Calu3 (cell line): ENCODE results near the gene MBP. TPM values are rescaled to one million over a fixed set of nuclear protein-coding genes. Genes with fewer than 3 reads are reported as not detected.
A peak's percentile ranks its signal among the peaks of the same experiment; 100 is the strongest.

Experiments
- BruUV-seq: library from RNA; stranded (reverse); fragments of 400-500 nt; replicated peaks from 2 replicates; lab custom pipeline; 2021; lab: Mats Ljungman, UMichigan
- CTCF ChIA-PET: fragments of 300-600 bp; sonication (Branson Sonifier 250); formaldehyde crosslinking; loops from one replicate; lab custom pipeline; 2022; ENCODE audit warnings: antibody characterized with exemption; lab: Charles Lee
- DNase-seq: peaks from one replicate; pipeline ENCODE4 v3.0.0; 2022
- H3K27ac Mint-ChIP-seq: one replicate; pipeline ENCODE4 v1.8.0; 2022; ENCODE audit warnings: mixed read lengths; ENCODE audit not compliant: unreplicated experiment
- H3K27me3 Mint-ChIP-seq: one replicate; pipeline ENCODE4 v1.8.0; 2022; ENCODE audit warnings: mixed read lengths; ENCODE audit not compliant: unreplicated experiment
- H3K36me3 Mint-ChIP-seq: one replicate; pipeline ENCODE4 v1.8.0; 2022; ENCODE audit warnings: mild to moderate bottlenecking, moderate library complexity, mixed read lengths; ENCODE audit not compliant: insufficient read depth, unreplicated experiment
- H3K4me1 Mint-ChIP-seq: one replicate; pipeline ENCODE4 v1.8.0; 2022; ENCODE audit warnings: mild to moderate bottlenecking, low read depth, mixed read lengths; ENCODE audit not compliant: unreplicated experiment
- H3K4me3 Mint-ChIP-seq: one replicate; pipeline ENCODE4 v1.8.0; 2022; ENCODE audit warnings: mild to moderate bottlenecking, low read depth, moderate library complexity, mixed read lengths; ENCODE audit not compliant: unreplicated experiment
- H3K9me3 Mint-ChIP-seq: one replicate; pipeline ENCODE4 v1.8.0; 2022; ENCODE audit warnings: low read depth, mixed read lengths; ENCODE audit not compliant: unreplicated experiment
- CTCF ChIP-seq: fragments of 200-600 bp; IDR thresholded peaks from one replicate; pipeline ENCODE4 v1.8.0; 2022; ENCODE audit warnings: antibody characterized with exemption; ENCODE audit not compliant: unreplicated experiment
- intact Hi-C: fragments of 100-400 bp; cut with micrococcal nuclease; formaldehyde crosslinking; loops from one replicate; pipeline ENCODE4 v1.10.0; 2022; ENCODE audit not compliant: unreplicated experiment
- total RNA-seq: library from RNA; stranded (reverse); gene quantifications from 2 replicates; pipeline ENCODE4 v1.2.3, GENCODE V29; 2022

The MBP gene
- total RNA-seq, 1 experiment from 2014 or later: 221 TPM

- H3K4me3 Mint-ChIP-seq: peak overlapping the region; percentile 58
- H3K9me3 Mint-ChIP-seq: no peaks in the 10 kb centered on the region
- peak overlapping the region; percentile 77 for H3K27ac Mint-ChIP-seq
- CTCF ChIA-PET: interaction anchor here (0.8 to 3.2 kb wide), 24 partner anchors 8 to 268 kb away, joined by 3 to 28 read pairs (median 5); partner anchors contain the start of gene MBP
- H3K36me3 Mint-ChIP-seq: peaks cover 54% of the 10 kb centered on the region
- no peak for DNase-seq
- no peak for TF ChIP-seq CTCF
- peaks cover 55% of the 10 kb centered on the region for H3K4me1 Mint-ChIP-seq
- intact Hi-C loops: loop anchor here (1.0 to 2.0 kb wide), 5 partner anchors 12 to 251 kb away; no protein-coding TSS in a partner anchor
- H3K27me3 Mint-ChIP-seq: no peaks in the 10 kb centered on the region
- no TSS peak for BruUV-seq
These were observed 78.8 kb downstream of the MBP start for GRCh38 chr18:77053616-77054287.

- H3K36me3 Mint-ChIP-seq: peaks cover 58% of the 10 kb centered on the region
- DNase-seq: no peak
- H3K27ac Mint-ChIP-seq: peak overlapping the region; percentile 77
- TF ChIP-seq CTCF: no peak
- no peak overlapping the region for H3K4me3 Mint-ChIP-seq
- H3K9me3 Mint-ChIP-seq: no peaks in the 10 kb centered on the region
- H3K4me1 Mint-ChIP-seq: peaks cover 55% of the 10 kb centered on the region
- CTCF ChIA-PET: interaction anchor here (1.1 to 2.5 kb wide), 3 partner anchors 12 to 78 kb away, joined by 4 to 28 read pairs (median 5); no protein-coding TSS in a partner anchor
- intact Hi-C loops: no loop called here
- H3K27me3 Mint-ChIP-seq: no peaks in the 10 kb centered on the region
- BruUV-seq: no TSS peak
These were observed 79.6 kb downstream of the MBP start for GRCh38 chr18:77052983-77053309.

- TF ChIP-seq CTCF: no peak
- Mint-ChIP-seq H3K27me3 (no peaks in the 10 kb centered on the region), H3K36me3 (peaks cover 62% of the 10 kb centered on the region), H3K4me3 (no peak overlapping the region), H3K27ac (peak overlapping the region; percentile 77), H3K4me1 (peaks cover 53% of the 10 kb centered on the region), H3K9me3 (no peaks in the 10 kb centered on the region)
- BruUV-seq: no TSS peak
- no peak for DNase-seq
- CTCF ChIA-PET: interaction anchor here (1.1 to 2.0 kb wide), 2 partner anchors 52 to 62 kb away, joined by 3 to 5 read pairs; no protein-coding TSS in a partner anchor
- intact Hi-C loops: no loop called here
These were observed 80.1 kb downstream of the MBP start for GRCh38 chr18:77052297-77052982.

GRCh38 chr18:77051581-77052296, 80.8 kb downstream of the MBP start:
- peaks cover 46% of the 10 kb centered on the region for H3K4me1 Mint-ChIP-seq
- TF ChIP-seq CTCF: no peak
- peak overlapping the region; percentile 12 for H3K27ac Mint-ChIP-seq
- peaks cover 61% of the 10 kb centered on the region for H3K36me3 Mint-ChIP-seq
- CTCF ChIA-PET: interaction anchor here (1.1 to 2.0 kb wide), 2 partner anchors 51 to 63 kb away, joined by 3 to 5 read pairs; no protein-coding TSS in a partner anchor
- H3K27me3 Mint-ChIP-seq: no peaks in the 10 kb centered on the region
- H3K4me3 Mint-ChIP-seq: no peak overlapping the region
- BruUV-seq: no TSS peak
- intact Hi-C loops: no loop called here
- no peak for DNase-seq
- no peaks in the 10 kb centered on the region for H3K9me3 Mint-ChIP-seq
